ENCODE results near the gene TGM1.
A peak's percentile ranks its signal among the peaks of the same experiment; 100 is the strongest.

TGM1 gene

GRCh38 chr14:24262821-24263733, at the start of gene TGM1:
TGM1 (minus strand) TSS chr14:24263177; CDS start chr14:24262352, 825 bp downstream.
- DNase-seq (ENCODE audit: low read depth in 2 of 2), result no peak

GRCh38 chr14:24311837-24312615, 49.0 kb upstream of the TGM1 start:
- no peak for DNase-seq (ENCODE audit: low read depth in 2 of 2)

- DNase-seq (ENCODE audit: low read depth in 2 of 2), result no peak
Measured at GRCh38 chr14:24310646-24311604, 47.9 kb upstream of the TGM1 start, which contains the start of gene LTB4R. LTB4R (plus strand) TSS chr14:24311502; CDS start chr14:24315652, 4,150 bp downstream.

- DNase-seq (ENCODE audit: low read depth in 2 of 2), result no peak
Measured at GRCh38 chr14:24310265-24310645, 47.3 kb upstream of the TGM1 start.

GRCh38 chr14:24309538-24310264, 46.7 kb upstream of the TGM1 start, which contains the start of gene LTB4R2:
LTB4R2 (plus strand) TSS chr14:24310140; CDS start chr14:24310665, 525 bp downstream.
- no peak for DNase-seq (ENCODE audit: low read depth in 2 of 2)

GRCh38 chr14:24308342-24309124, 45.6 kb upstream of the TGM1 start:
- no peak for DNase-seq (ENCODE audit: low read depth in 2 of 2)

- no peak for DNase-seq (ENCODE audit: low read depth in 2 of 2)
Measured at GRCh38 chr14:24307575-24308341, 44.8 kb upstream of the TGM1 start, which contains the start of gene CIDEB. CIDEB (minus strand) TSS chr14:24307977; CDS start chr14:24307858, 119 bp downstream.

GRCh38 chr14:24307156-24307574, 44.2 kb upstream of the TGM1 start:
- no peak for DNase-seq (ENCODE audit: low read depth in 2 of 2)

GRCh38 chr14:24304019-24304387, 41.0 kb upstream of the TGM1 start:
- DNase-seq (ENCODE audit: low read depth in 2 of 2), result no peak

GRCh38 chr14:24300326-24300980, 37.5 kb upstream of the TGM1 start:
- no peak for DNase-seq (ENCODE audit: low read depth in 2 of 2)

GRCh38 chr14:24299255-24300191, 36.5 kb upstream of the TGM1 start, which contains the start of the genes DHRS1 and NOP9:
DHRS1 (minus strand) TSS chr14:24299780; CDS start chr14:24299106, 674 bp downstream.
NOP9 (plus strand) TSS chr14:24299850; CDS start chr14:24299955, 105 bp downstream.
- peak; percentile 77 to 93 for DNase-seq (ENCODE audit: low read depth in 2 of 2)

- DNase-seq (ENCODE audit: low read depth in 2 of 2), result no peak
Measured at GRCh38 chr14:24298892-24299254, 35.9 kb upstream of the TGM1 start.

- DNase-seq (ENCODE audit: low read depth in 2 of 2), result no peak
Measured at GRCh38 chr14:24297190-24297964, 34.4 kb upstream of the TGM1 start.

GRCh38 chr14:24296341-24297157, 33.6 kb upstream of the TGM1 start:
- DNase-seq (ENCODE audit: low read depth in 2 of 2), result peak in 1 of 2 donors; percentile 49

- no peak for DNase-seq (ENCODE audit: low read depth in 2 of 2)
Measured at GRCh38 chr14:24293525-24293924, 30.5 kb upstream of the TGM1 start.
